ENCODE measurements around the gene APBB1IP.

- no peak for TF ChIP-seq CTCF (IDR thresholded peaks at IDR 0.05; ENCODE audit: insufficient read depth, low read length, poor library complexity, severe bottlenecking)
- TF ChIP-seq EZH2phosphoT487 (conservative IDR thresholded peaks at IDR 0.05; ENCODE audit: low read length), result no peak
Measured at GRCh38 chr10:26543567-26544306, 105.6 kb downstream of the APBB1IP start.
